Spinal cord (tissue), 10 donors: Measurements from ENCODE around the gene ADAM19. TPM values are rescaled to one million over a fixed set of nuclear protein-coding genes. Genes with fewer than 3 reads are reported as not detected.
A peak's percentile ranks its signal among the peaks of the same experiment; 100 is the strongest.

Experiments used
- DNase-seq, 6 donors: peaks; one replicate each; pipeline versions ENCODE4 v3.0.0 to v3.0.0-alpha.2; 2013 to 2015; ENCODE audit warnings: low spot score in 6 of 6, low read depth in 4 of 6
- H3K27ac ChIP-seq: one replicate; pipeline ENCODE4 v1.5.1; 2013; ENCODE audit warnings: low read depth, low read length, control low read depth
- H3K27me3 ChIP-seq: one replicate; pipeline ENCODE4 v1.6.1; 2013; ENCODE audit warnings: low read length; ENCODE audit not compliant: control insufficient read depth, insufficient read depth
- H3K36me3 ChIP-seq: one replicate; pipeline ENCODE4 v1.6.1; 2013; ENCODE audit warnings: low read length; ENCODE audit not compliant: control insufficient read depth, insufficient read depth
- H3K4me1 ChIP-seq: one replicate; pipeline ENCODE4 v1.6.1; 2013; ENCODE audit warnings: low read length; ENCODE audit not compliant: control insufficient read depth, insufficient read depth
- H3K4me3 ChIP-seq: one replicate; pipeline ENCODE4 v1.5.1; 2013; ENCODE audit warnings: low read depth, low read length, control low read depth
- H3K9me3 ChIP-seq: one replicate; pipeline ENCODE4 v1.6.1; 2013; ENCODE audit warnings: low read length; ENCODE audit not compliant: control insufficient read depth, insufficient read depth
- WGBS: methylation state at CpG from one replicate; pipeline ENCODE4 v1.1.5; 2013; ENCODE audit warnings: missing lambda C conversion rate; ENCODE audit not compliant: insufficient coverage; 5-methylcytosine and 5-hydroxymethylcytosine counted together
- polyA plus RNA-seq, 2 donors: library from polyadenylated mRNA; unstranded; fragments of 120-200 nt; gene quantifications; one replicate each; pipeline ENCODE4 v1.2.1, GENCODE V29; 2013; ENCODE audit not compliant: insufficient read length in 2 of 2
- total RNA-seq, 2 donors: library from RNA; depleted of rRNA in 1 of 2; stranded (reverse); fragments of 120-200 nt in 1 of 2; fragments of >200 nt in 1 of 2; gene quantifications; one replicate each; pipeline versions ENCODE4 v1.2.3 to v1.2.4, GENCODE V29; 2013 to 2014
- donor health status: healthy.

ADAM19 gene
- total and polyA plus RNA-seq, 4 donors = 11.7 to 16.2 (median 15.8) TPM

DNA sequence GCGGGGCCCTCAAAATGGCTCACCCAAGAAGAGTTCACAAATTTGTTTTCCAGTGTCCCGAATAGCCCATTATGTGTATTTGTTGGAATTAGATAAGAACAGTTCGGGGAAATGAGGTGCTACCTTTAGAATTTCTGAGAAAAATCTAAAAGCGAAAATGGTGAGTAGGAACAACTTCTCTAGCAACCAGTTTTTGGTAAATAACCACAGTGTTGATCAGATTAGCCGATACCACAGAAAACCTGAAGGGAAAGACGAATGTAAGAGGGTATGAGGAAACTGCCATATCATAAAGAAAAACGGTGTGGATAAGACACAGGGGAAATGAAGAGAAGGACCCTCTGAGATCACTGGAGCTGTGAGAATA is 31.0 kb downstream of the ADAM19 start:
- no peaks in the 10 kb centered on the region for H3K27me3 ChIP-seq
- H3K36me3 ChIP-seq = no peaks in the 10 kb centered on the region
- no peaks in the 10 kb centered on the region for H3K9me3 ChIP-seq
- no peak overlapping the region for H3K4me3 ChIP-seq
- DNase-seq = no peak
- no peak overlapping the region for H3K27ac ChIP-seq
- peaks cover 28% of the 10 kb centered on the region for H3K4me1 ChIP-seq
- 90% methylated on average over 2 of the region's 7 CpGs for WGBS

DNA sequence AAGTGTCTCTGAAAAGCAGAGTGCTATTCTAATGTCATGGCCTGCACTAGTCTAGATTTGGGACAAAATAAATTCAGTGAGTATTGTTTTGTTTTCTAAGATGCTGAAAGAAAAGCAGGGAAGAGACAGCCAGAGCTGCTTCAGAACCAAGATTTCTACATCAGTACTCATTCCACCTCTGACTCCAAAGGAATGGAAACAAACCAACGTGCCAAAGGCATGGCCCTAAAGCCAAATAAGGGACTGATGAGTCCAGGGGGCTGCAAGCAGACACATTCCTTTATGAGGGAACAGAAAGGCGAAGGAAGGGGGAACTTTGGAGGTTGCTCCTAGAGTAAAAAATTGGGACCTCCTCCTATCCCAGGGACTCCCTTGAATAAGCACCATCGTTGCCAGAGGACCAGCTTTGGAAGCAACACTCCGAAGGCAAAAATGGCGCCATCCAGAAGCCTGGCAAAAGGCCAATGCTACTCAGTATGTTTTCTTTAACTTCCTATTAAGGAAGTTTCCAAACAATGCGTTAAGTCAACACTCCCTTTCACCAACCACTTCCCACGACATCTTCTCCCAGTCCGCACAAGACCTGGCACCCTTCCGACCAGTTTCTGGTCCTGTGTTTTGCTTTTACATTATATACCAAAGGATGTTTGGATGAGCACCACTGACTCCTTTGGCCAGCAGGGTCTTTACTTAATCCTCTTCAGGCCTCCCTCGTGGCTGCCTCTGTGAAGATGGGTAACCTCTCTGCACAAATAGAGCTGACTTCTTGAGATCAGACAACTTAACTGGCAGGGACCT is 31.6 kb downstream of the ADAM19 start:
- Histone ChIP-seq H3K4me3 (no peak overlapping the region), H3K27me3 (no peaks in the 10 kb centered on the region), H3K4me1 (peaks cover 28% of the 10 kb centered on the region), H3K36me3 (no peaks in the 10 kb centered on the region), H3K9me3 (no peaks in the 10 kb centered on the region), H3K27ac (no peak overlapping the region)
- DNase-seq = no peak
- WGBS = 60% methylated on average over 5 of the region's 10 CpGs

DNA sequence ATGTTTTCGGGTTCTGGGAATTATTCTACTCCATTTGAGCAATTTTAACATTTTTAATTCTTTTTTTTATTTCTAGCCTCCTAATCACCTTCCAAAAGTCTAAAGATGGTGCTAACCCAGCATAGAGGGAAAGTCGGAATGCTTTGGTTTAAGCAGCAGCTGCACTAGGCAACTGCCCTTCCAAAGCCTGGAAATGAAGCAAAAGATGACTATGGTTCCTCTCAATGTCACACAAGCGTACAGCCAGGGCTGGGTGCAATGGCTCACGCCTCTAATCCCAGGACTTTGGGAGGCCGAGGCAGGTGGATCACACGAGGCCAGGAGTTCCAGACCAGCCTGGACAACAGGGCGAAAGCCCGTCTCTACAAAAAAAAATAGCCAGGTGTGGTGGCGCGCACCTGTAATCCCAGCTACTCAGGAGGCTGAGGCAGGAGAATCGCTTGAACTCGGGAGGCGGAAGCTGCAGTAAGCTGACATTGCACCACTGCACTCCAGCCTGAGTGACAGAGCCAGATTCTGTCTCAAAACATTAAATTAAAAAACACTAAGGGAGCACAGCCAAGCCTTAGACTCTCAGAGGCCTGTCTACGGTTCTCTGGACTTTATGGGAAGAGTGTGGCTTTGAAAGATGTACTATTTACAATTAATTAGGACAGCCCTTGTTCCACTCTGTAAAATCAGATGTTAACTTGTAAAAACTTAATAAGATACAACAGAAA is 33.1 kb downstream of the ADAM19 start:
- no peaks in the 10 kb centered on the region for H3K9me3 ChIP-seq
- no peaks in the 10 kb centered on the region for H3K27me3 ChIP-seq
- no peak overlapping the region for H3K4me3 ChIP-seq
- H3K4me1 ChIP-seq = peaks cover 28% of the 10 kb centered on the region
- WGBS = 99% methylated on average over 12 of the region's 14 CpGs
- no peak for DNase-seq
- H3K27ac ChIP-seq = no peak overlapping the region
- no peaks in the 10 kb centered on the region for H3K36me3 ChIP-seq

DNA sequence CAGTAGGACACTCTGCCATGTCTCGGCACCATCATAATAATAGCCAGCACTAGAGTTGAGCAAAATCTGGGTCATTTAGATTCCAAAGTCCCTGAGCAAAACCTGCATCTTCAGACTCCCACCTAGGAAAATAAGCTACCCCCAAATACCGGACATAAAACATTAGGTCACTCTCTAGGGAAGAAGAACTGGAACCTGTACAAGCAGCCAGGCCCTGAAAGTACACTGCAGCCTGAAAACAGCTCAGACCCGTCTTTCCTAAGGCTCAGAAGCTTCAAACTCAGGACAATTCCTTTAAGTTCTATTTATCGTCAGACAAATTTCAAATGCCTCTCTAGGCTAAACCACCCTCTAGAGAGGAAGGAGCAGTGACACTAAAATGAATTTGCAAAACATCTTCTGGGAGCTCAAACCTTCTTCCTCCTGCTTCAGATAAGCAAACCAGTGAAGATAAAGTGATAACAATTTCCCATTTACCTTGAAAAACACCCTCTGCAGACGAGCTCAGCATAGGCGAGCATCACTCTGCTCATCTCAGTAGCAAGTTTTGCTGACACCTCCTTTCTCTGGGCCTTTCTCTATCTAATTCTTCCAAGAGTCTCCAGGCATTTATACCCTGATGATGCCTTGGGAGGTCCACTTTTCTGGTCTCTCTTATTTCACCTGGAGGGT is 34.0 kb downstream of the ADAM19 start:
- no peaks in the 10 kb centered on the region for H3K9me3 ChIP-seq
- 61% methylated on average over 6 of the region's 6 CpGs for WGBS
- peaks cover 25% of the 10 kb centered on the region for H3K4me1 ChIP-seq
- peak overlapping the region; percentile 65 for H3K27ac ChIP-seq
- H3K27me3 ChIP-seq = no peaks in the 10 kb centered on the region
- H3K36me3 ChIP-seq = no peaks in the 10 kb centered on the region
- H3K4me3 ChIP-seq = no peak overlapping the region
- peak in 1 of 6 donors; percentile 33 for DNase-seq

DNA sequence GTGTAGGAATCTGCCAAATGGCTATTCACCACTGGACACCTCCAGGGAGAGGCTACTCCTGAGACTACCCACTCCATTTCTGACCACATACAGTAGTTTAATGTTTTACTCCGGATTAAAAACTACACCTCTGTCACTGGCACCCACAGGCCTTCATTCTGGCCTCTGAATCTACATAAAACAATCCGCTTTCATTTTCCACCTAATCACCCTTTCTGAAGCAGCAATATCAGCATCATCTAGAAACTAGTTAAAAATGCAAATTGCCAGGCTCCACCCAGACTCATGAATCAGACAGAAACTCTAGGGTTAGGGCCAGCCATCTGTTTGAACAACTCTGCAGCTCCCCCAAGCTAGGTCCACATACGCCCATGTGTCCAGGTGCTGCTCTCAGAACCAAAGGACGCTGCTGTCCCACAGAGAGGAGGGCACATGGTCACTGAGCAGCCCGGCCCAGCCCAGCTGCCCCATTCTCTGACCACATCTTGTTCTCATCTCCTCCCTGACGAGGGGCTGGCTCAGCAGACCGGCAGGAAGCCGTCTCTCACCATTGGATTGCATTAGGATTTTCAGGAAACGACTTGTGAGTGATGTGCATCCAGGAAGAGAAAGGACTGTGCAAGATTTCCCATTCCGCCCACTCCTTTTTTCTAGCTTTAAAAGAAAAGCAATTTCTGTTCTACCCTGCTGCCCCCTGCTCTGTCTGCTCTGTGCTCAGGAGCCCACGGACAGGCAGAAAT is 34.7 kb downstream of the ADAM19 start:
- Histone ChIP-seq H3K36me3 (no peaks in the 10 kb centered on the region), H3K27ac (peak overlapping the region; percentile 65), H3K9me3 (no peaks in the 10 kb centered on the region), H3K4me3 (no peak overlapping the region), H3K4me1 (peaks cover 18% of the 10 kb centered on the region), H3K27me3 (no peaks in the 10 kb centered on the region)
- WGBS = 45% methylated on average over 9 of the region's 11 CpGs
- peak in 2 of 6 donors; percentile 36 to 41 for DNase-seq

DNA sequence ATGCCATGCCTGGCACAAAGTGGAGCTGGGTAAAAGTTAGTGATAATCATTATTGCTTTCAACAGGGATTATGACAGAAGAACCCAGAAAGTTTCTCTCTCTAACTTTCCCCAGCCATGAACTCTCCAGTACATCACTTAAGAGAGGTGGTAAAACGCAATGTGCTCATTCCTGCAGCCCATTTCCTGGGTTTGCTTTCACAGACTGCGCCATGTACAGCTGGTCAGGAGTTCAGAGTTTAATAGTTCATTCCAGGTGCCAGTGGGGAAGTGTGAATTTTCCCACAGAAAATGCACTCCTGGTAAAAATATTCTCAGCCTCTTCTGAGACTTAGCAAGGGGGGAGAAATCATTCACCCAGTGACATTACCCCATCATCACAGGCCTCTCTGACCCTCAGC is 35.5 kb downstream of the ADAM19 start:
- no peak for DNase-seq
- H3K9me3 ChIP-seq = no peaks in the 10 kb centered on the region
- H3K4me3 ChIP-seq = no peak overlapping the region
- H3K4me1 ChIP-seq = peaks cover 15% of the 10 kb centered on the region
- H3K27me3 ChIP-seq = no peaks in the 10 kb centered on the region
- H3K27ac ChIP-seq = no peak overlapping the region
- H3K36me3 ChIP-seq = no peaks in the 10 kb centered on the region
- no CpG with 5 or more reads among the region's 2 CpGs for WGBS

DNA sequence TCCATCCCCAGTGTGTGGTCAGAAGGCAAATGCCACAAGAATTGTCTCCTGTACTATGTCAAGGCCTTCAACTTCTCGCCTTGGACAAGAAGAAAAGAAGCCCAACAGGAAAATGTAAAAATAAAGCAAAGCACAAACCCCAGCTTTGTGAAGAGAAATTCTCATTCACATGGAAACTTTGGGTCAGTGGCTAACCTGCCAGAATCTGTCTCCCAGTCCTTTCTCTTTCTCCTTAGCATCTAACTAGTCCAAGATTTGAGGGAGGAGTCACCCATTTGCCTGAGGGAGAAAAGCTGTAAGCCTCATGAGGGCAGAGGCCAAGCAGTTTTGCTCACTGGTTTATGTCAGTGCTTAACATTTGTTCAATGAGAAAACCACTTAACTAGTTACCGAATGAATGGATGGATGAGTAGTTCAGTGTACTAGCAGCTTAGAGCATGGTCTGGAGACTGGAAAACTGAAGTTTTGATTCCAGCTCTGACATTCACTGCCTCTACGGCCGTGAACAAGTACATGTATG is 36.0 kb downstream of the ADAM19 start:
- no peaks in the 10 kb centered on the region for H3K36me3 ChIP-seq
- no peaks in the 10 kb centered on the region for H3K27me3 ChIP-seq
- WGBS = 79% methylated on average over 2 of the region's 4 CpGs
- H3K27ac ChIP-seq = no peak overlapping the region
- H3K4me3 ChIP-seq = no peak overlapping the region
- H3K9me3 ChIP-seq = no peaks in the 10 kb centered on the region
- peaks cover 15% of the 10 kb centered on the region for H3K4me1 ChIP-seq
- DNase-seq = no peak

DNA sequence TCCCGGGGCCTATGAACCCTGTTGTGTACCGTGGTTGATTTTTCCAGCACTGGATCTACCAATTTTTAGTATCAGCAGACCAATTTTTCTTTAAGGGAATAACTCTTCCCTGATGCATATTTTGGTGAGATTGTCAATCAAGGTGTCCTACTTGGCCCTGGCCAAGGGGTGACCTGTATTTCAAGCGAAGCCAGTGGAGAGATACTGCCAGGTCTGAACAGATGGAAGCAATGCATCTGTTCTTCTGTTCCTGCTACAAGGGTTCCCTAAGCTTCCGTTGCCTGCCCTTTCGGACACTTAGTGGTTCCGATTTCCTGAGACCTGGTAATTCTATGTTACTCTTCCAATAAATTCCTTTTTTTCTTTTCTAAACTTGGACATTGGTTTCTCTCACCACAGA is 37.3 kb downstream of the ADAM19 start:
- Histone ChIP-seq H3K9me3 (no peaks in the 10 kb centered on the region), H3K27ac (no peak overlapping the region), H3K36me3 (no peaks in the 10 kb centered on the region), H3K4me1 (peaks cover 15% of the 10 kb centered on the region), H3K27me3 (no peaks in the 10 kb centered on the region), H3K4me3 (no peak overlapping the region)
- DNase-seq = no peak
- 97% methylated on average over 3 of the region's 6 CpGs for WGBS
